Measurements from ENCODE around the gene NOP10. TPM values are rescaled to one million over a fixed set of nuclear protein-coding genes. Genes with fewer than 3 reads are reported as not detected.
"Not testable (repeated sequence)": the region's sequence is repeated elsewhere in the genome, so short reads cannot be mapped to it uniquely, and the experiment has no call there.

The NOP10 gene
- total RNA-seq, 1 donor from 2014 or later: 116 TPM

GRCh38 chr15:34353627-34354026 is 10.7 kb upstream of the NOP10 start:
- no peak for DNase-seq
- Mint-ChIP-seq H3K27ac (no peak overlapping the region), H3K4me3 (no peak overlapping the region), H3K27me3 (no peaks in the 10 kb centered on the region), H3K4me1 (no peaks in the 10 kb centered on the region), H3K36me3 (ENCODE audit: low read depth) (peaks cover 26% of the 10 kb centered on the region), H3K9me3 (no peaks in the 10 kb centered on the region)
- ChIA-PET CTCF (no interaction called here), POLR2A (no interaction called here)
- intact Hi-C loops (cut with micrococcal nuclease): no loop called here
- ATAC-seq (ENCODE audit: low read depth): no peak
- TF ChIP-seq CTCF (IDR thresholded peaks at IDR 0.05): no peak

- H3K9me3 Mint-ChIP-seq; DNase-seq; H3K27me3 Mint-ChIP-seq; CTCF ChIA-PET; POLR2A ChIA-PET; H3K4me3 Mint-ChIP-seq; intact Hi-C loops (cut with micrococcal nuclease); ATAC-seq (ENCODE audit: low read depth); H3K27ac Mint-ChIP-seq; H3K4me1 Mint-ChIP-seq: not testable (repeated sequence)
- peaks cover 22% of the 10 kb centered on the region for H3K36me3 Mint-ChIP-seq (ENCODE audit: low read depth)
Measured at GRCh38 chr15:34352996-34353395, 10.1 kb upstream of the NOP10 start.

- CTCF ChIA-PET: no interaction called here
- DNase-seq (no peak), ATAC-seq (ENCODE audit: low read depth) (no peak)
- no peak for TF ChIP-seq CTCF (IDR thresholded peaks at IDR 0.05)
- POLR2A ChIA-PET: no interaction called here
- intact Hi-C loops (cut with micrococcal nuclease): no loop called here
- no peaks in the 10 kb centered on the region for H3K36me3 Mint-ChIP-seq (ENCODE audit: low read depth)
- no peak overlapping the region for H3K4me3 Mint-ChIP-seq
- no peaks in the 10 kb centered on the region for H3K27me3 Mint-ChIP-seq
- H3K27ac Mint-ChIP-seq: no peak overlapping the region
- no peaks in the 10 kb centered on the region for H3K4me1 Mint-ChIP-seq
- no peaks in the 10 kb centered on the region for H3K9me3 Mint-ChIP-seq
Measured at GRCh38 chr15:34349769-34350168, 6.8 kb upstream of the NOP10 start.

- CTCF ChIA-PET: no interaction called here
- H3K4me1 Mint-ChIP-seq: no peaks in the 10 kb centered on the region
Measured at GRCh38 chr15:34348735-34349300, 5.9 kb upstream of the NOP10 start.

GRCh38 chr15:34347951-34348638 is 5.2 kb upstream of the NOP10 start:
- POLR2A ChIA-PET: interaction anchor here (0.6 kb wide), 1 partner anchor 15 kb away, joined by 3 read pairs; no protein-coding TSS in a partner anchor
- DNase-seq (no peak), ATAC-seq (ENCODE audit: low read depth) (no peak)
- H3K36me3 Mint-ChIP-seq (ENCODE audit: low read depth): no peaks in the 10 kb centered on the region
- no peaks in the 10 kb centered on the region for H3K9me3 Mint-ChIP-seq
- no peak for TF ChIP-seq CTCF (IDR thresholded peaks at IDR 0.05)
- no peaks in the 10 kb centered on the region for H3K27me3 Mint-ChIP-seq
- H3K27ac Mint-ChIP-seq: no peak overlapping the region
- CTCF ChIA-PET: no interaction called here
- H3K4me1 Mint-ChIP-seq: no peaks in the 10 kb centered on the region
- H3K4me3 Mint-ChIP-seq: no peak overlapping the region
- intact Hi-C loops (cut with micrococcal nuclease): no loop called here

More at GRCh38 chr15:34348735-34349300, 5.9 kb upstream of the NOP10 start:
- DNase-seq (no peak), ATAC-seq (ENCODE audit: low read depth) (no peak)
- H3K9me3 Mint-ChIP-seq: no peaks in the 10 kb centered on the region
- no peak overlapping the region for H3K27ac Mint-ChIP-seq
- no peaks in the 10 kb centered on the region for H3K36me3 Mint-ChIP-seq (ENCODE audit: low read depth)
- POLR2A ChIA-PET: interaction anchor here (0.6 kb wide), 1 partner anchor 16 kb away, joined by 3 read pairs; no protein-coding TSS in a partner anchor
- no peak for TF ChIP-seq CTCF (IDR thresholded peaks at IDR 0.05)
- H3K4me3 Mint-ChIP-seq: no peak overlapping the region
- intact Hi-C loops (cut with micrococcal nuclease): no loop called here
- H3K27me3 Mint-ChIP-seq: no peaks in the 10 kb centered on the region

GRCh38 chr15:34342213-34342736 is 661 bp downstream of the NOP10 start:
- DNase-seq; H3K9me3 Mint-ChIP-seq; H3K27me3 Mint-ChIP-seq; H3K4me3 Mint-ChIP-seq; ATAC-seq (ENCODE audit: low read depth): not testable (repeated sequence)
- ChIA-PET POLR2A (interaction anchor here (0.6 to 2.0 kb wide), 10 partner anchors 9 to 627 kb away, joined by 3 to 42 read pairs (median 8); partner anchors contain the start of genes AQR, KATNBL1 and LPCAT4), CTCF (interaction anchor here (0.7 to 2.9 kb wide), 12 partner anchors 8 to 246 kb away, joined by 3 to 32 read pairs (median 3); partner anchors contain the start of genes KATNBL1 and LPCAT4)
- Mint-ChIP-seq H3K36me3 (ENCODE audit: low read depth) (peaks cover 27% of the 10 kb centered on the region), H3K4me1 (peaks cover 26% of the 10 kb centered on the region), H3K27ac (peak overlapping the region; percentile 74)
- intact Hi-C loops (cut with micrococcal nuclease): loop anchor here (2.0 kb wide), 3 partner anchors 13 to 303 kb away; partner anchors contain the start of genes AVEN and PGBD4
